GOT3 (cell line): Measurements from ENCODE around the gene TAF1D.
"Not testable (repeated sequence)": the region's sequence is repeated elsewhere in the genome, so short reads cannot be mapped to it uniquely, and the experiment has no call there.

ENCODE experiments used
- DNase-seq: peaks from one replicate; lab custom pipeline; 2025; ENCODE audit warnings: mixed read lengths; lab: John Stamatoyannopoulos, UW

The TAF1D gene

GRCh38 chr11:93747122-93747521, 5.8 kb upstream of the TAF1D start:
- no peak for DNase-seq

GRCh38 chr11:93746101-93746500, 4.8 kb upstream of the TAF1D start:
- DNase-seq = no peak

GRCh38 chr11:93745005-93745755, 3.9 kb upstream of the TAF1D start:
- not testable (repeated sequence) for DNase-seq

GRCh38 chr11:93744669-93745004, 3.3 kb upstream of the TAF1D start:
- no peak for DNase-seq

- DNase-seq = no peak
These were observed 2.0 kb upstream of the TAF1D start for GRCh38 chr11:93743291-93743690.

GRCh38 chr11:93741882-93742226, 559 bp upstream of the TAF1D start:
- no peak for DNase-seq

- DNase-seq = no peak
These were observed 583 bp downstream of the TAF1D start for GRCh38 chr11:93740730-93741093.

GRCh38 chr11:93740031-93740729, 1.1 kb downstream of the TAF1D start:
- DNase-seq = no peak

GRCh38 chr11:93738647-93739081, 2.6 kb downstream of the TAF1D start:
- DNase-seq = no peak

GRCh38 chr11:93737904-93738612, 3.2 kb downstream of the TAF1D start:
- no peak for DNase-seq

GRCh38 chr11:93736129-93736528, 5.2 kb downstream of the TAF1D start:
- DNase-seq = no peak

- no peak for DNase-seq
These were observed 5.7 kb downstream of the TAF1D start for GRCh38 chr11:93735627-93736026.

- DNase-seq = no peak
These were observed 6.7 kb downstream of the TAF1D start for GRCh38 chr11:93734427-93735222.

GRCh38 chr11:93733474-93733873, 7.8 kb downstream of the TAF1D start:
- DNase-seq = no peak

- no peak for DNase-seq
These were observed 8.9 kb downstream of the TAF1D start for GRCh38 chr11:93732237-93732892.

- DNase-seq = no peak
These were observed 10.9 kb downstream of the TAF1D start for GRCh38 chr11:93730108-93731107.

GRCh38 chr11:93729129-93729616, 12.1 kb downstream of the TAF1D start:
- no peak for DNase-seq

GRCh38 chr11:93728792-93729128, 12.5 kb downstream of the TAF1D start:
- DNase-seq = no peak

GRCh38 chr11:93727985-93728791, 13.1 kb downstream of the TAF1D start:
- DNase-seq = no peak

- no peak for DNase-seq
These were observed 17.2 kb downstream of the TAF1D start for GRCh38 chr11:93724089-93724488.
